Measurements from ENCODE around the gene AK5.

AK5 gene

DNA sequence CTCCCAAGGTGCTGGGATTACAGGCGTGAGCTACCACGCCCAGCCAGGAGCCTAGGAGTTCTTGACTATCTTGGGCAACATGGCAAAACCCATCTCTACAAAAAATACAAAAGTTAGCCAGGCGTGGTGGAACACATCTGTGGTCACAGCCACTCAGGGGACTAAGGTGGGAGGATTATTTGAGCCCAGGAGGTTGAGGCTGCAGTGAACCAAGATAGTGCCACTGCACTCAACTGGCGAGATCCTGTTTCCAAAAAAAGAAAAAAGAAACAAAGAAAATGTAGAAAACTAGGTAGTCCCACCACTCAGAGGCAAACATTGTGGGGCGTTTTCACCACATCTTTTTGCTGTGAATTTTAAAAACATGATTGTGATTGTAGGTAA, 259.3 kb downstream of the AK5 start:
- DNase-seq (ENCODE audit: low spot score), result no peak

DNA sequence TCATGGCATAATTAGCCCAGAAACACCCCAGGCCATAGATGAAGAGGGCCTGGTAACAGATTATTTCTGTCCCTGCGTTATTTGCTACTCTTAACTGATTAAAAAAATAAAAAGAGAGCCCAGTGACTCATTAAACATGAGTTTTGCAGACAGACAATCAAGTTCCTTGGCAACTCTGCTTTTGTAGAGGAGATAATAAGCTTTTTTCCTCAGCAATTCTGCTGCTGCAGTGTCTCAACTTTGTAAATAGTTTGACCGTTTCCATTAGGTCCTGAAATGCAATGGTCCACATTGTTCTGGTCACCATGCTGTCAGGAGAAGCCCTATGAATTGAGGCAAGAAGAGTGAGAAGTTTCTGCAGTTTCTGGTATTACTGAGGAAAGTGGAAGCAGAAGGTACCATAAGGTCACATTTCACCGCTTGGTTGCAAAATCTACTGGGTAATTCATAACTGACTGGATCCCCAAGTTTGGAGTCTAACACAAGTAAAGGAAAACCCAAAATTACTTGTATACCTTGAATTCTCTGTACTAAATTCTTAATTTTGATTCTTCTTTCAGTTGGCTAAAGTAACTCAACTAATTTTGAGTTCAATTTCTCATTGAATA, 261.1 kb downstream of the AK5 start:
- no peak for DNase-seq (ENCODE audit: low spot score)

DNA sequence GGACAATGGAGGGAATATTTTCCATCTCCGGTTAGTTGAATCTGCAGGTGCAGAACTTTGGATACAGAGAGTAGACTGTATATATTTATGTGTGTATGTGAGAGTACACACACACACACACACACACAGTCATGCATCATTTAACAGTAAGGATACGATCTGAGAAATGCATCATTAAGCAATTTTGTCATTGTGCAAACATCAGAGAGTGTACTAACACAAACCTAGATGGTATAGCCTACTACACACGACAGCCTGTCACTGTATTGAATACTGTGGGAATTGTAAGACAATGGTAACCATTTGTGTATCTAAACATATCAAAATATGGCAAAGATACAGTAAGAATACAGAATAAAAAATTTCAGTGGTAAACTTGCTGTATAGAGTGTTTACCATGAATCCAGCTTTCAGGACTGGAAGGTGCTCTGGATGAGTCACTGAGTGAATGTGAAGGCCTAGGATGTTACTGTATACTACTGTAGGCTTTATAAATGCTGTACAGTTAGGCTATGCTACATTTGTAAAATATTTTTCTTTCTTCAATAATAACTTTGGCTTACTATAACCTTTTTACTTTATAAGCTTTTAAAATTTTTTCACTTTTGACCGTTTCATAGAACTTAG, 262.1 kb downstream of the AK5 start:
- DNase-seq (ENCODE audit: low spot score), result no peak

DNA sequence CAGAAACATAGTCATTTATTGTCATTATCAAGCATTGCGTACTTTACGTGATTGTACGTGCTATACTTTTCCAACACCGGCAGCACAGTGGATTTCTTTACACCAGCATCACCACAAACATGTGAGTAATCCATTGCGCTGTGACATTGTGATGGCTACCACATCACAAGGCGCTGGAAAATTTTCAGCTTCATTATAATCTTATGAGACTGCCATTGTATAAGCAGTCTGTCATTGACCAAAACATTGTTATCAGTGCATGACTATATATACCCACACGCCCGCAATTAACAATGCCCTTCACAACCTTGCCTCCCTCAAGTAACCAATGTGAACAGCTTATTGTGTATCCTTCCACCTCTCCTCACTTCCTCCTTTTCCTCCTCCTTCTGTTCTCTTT, 263.0 kb downstream of the AK5 start:
- DNase-seq (ENCODE audit: low spot score), result no peak

DNA sequence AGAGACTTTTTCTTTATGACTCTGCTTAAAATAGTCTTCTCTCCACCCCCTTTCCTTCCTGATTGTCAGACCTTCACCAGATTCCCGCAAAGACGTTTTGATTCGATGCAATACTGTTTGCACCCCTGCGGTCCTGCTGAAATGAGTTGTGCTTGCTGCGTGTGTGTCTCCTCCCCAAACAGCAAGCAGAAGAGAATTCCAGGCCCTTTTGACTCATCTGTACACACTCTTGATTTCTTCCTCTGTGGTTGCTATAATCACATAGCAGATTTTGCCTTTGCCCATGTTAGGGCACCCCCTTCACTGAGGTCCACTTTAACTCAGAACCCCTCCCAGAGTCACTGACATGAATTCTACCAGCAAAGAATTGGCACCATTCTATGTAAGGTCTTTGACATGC, 264.2 kb downstream of the AK5 start:
- DNase-seq (ENCODE audit: low spot score), result peak; percentile 41

DNA sequence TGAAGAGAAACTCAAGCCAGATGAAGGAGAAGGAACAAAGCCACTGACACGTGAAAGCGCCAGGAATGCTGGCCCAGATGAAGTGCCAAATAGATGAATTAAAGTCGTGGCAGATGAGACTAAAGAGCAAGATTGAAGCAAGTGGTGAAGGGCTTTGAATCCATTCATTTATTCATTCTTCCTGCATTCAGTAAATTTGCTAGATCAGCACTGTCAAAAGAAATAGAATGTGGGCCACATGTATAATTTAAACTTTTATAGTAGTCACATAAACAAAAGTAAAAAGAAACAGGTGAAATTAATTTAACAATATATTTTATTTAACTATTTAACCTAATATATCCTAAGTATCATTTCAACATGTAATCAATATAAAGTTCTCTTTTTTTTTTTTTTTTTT, 265.1 kb downstream of the AK5 start:
- DNase-seq (ENCODE audit: low spot score), result no peak

DNA sequence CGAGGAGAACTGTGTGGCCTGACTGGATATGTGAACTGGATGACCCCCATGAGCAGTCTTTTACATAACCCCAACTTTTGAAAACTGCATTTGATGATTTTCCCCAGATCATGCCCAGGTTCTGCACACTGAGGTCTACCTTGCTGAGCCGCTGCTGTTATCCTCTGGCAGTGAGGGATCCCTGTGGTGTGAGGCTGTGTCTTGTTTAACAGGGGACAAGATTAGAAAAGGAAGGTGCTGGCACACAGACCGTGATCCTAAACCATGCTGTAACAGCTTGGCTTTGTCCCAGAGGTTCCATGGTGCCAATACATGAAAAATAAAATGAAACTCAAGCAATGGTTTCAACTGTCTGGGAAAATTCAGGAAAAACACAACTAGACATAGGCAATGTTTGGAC, 266.5 kb downstream of the AK5 start:
- no peak for DNase-seq (ENCODE audit: low spot score)

DNA sequence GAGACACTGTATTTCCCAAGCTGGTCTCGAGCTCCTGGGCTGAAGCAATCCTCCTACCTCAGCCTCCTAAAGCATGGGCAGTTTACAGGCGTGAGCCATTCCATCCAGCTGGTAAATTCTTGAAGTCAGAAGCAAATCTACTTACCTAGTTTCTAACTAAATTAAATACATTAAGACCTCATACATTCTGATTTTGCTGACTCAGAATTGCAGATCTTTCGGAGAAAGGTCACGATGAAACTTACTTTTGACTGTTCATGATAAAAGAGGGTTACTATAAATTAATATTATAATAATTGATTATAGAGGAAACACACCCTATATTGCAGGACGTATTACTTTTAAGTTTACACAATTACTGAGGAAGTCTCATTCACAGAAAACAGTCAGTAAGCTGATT, 268.3 kb downstream of the AK5 start:
- DNase-seq (ENCODE audit: low spot score), result no peak

DNA sequence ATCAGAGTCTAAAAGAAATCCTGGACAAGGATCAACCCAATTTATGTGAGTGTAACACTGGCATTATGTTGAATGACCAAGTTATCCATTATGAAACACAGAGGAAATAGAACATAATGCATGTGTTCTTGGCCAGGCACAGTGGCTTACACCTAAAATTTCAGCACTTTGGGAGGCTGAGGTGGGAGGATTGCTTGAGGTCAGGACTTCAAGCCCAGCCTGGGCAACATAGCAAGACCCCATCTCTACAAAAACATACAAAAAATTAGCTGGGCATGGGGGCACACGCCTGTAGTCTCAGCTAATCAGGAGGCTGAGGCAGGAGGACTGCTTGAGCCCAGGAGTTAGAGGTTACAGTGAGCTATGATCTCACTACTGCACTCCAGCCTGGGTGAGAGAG, 270.8 kb downstream of the AK5 start:
- DNase-seq (ENCODE audit: low spot score), result no peak

DNA sequence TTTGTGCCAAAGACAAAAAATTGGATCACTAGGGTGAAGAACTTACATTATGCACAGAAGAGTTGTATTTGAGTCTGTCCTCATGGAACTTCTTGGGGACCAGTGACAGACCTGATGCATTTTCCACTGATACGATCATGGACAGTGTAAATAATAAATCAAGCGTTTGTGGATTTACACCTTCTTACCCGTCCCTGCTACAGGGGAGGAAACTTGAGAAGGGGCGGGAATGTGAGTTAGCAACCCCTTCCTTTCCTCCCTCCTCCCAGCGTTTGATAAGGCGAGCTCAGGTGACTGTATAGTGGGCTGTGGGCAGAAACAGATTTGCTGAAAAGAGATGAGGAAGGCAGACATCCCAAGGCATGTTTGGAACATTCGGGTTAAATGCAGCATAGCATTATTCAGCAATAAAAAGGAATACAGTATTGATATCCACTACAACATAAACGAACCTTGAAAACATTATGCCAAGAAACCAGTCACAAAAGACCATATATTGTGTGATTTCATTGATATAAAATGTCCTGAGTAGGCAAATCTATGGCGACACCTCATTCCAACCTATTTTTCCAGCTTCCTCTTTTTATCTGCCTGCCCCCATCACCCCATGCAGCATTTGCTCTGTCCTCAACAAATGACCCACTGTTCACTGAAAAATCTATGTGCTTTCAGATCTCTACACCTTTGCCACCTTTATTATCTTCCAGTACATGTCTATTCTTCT, 271.9 kb downstream of the AK5 start:
- no peak for DNase-seq (ENCODE audit: low spot score)

DNA sequence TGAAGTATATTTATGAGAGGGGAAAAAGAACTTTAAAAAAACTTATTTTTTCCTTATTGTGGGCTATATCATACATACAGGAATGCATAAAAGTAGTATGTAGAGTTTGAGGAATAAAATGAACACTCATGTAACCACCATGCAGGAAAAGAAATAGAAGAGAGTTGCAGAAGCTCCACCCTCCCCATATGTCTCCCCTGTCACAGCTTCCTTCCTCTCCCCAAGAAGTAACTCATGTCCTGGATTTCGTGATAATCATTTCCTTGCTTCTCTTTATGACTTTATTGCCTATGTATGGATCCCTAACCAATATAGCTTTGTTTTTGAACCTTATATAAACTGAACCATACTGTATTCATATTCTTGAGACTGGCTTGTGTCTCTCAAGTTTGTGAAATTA, 274.2 kb downstream of the AK5 start:
- DNase-seq (ENCODE audit: low spot score), result no peak

DNA sequence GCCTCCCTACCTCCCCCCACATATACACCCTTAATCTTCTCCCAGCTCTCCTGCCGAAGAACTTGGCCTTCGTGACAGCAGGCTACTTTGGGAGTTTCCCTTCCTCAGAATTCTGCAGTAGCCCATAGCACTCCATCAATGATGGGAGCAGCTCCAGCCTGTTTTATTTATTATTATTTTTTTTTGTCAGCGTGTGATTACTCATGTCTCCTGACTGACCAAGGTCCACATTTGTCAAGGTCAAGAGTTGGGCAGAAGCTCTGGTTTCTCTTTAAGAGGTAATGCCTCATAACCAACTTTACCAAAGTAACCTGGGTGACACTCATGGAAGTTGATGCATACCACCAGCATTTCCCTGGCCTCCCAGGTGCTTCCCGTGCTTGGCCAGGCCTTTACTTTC, 275.2 kb downstream of the AK5 start:
- no peak for DNase-seq (ENCODE audit: low spot score)

DNA sequence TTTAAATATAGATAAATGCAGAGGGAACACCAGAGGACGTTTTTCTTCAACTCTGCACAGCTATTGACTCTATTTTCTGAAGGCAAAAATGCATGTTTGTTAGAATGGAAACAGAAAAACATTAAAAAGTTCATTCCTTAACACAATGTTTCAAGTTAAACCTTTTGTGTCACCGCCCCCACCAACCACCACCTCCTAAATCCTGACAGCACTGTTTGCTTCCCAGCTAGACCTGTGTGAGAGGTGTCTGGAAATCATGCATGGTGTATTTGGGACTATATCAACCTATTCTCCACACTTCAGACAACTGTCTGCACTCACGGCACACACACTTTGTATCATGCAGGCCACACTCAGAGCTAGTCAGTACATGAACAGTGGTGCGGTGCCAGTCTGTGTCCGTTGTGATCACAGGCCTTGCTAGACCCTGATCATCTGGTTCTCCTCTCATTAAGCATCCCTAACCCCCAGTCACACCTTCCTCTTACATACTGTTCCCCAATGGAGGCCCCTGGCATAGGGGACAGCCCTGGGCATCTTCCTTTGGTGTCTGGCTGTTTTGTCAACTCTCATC, 276.9 kb downstream of the AK5 start:
- DNase-seq (ENCODE audit: low spot score), result no peak

DNA sequence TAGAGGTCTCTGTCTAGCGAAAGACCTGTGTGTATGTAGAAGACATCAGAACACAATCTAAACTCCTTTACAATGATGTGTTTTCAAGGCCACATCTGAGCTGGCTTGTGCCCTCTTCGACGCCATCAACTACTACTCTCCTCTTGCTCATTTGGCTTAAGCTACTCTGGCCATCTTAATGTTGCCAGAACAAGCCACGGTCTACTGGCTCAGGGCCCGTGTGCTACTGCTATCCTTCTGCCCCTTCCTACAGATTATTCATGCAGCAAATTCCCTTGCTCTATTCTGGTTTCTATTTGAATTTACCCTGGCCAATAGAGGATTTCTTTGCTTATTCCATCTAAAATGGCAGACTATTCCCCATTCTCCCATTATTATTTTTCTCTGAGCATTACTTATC, 278.9 kb downstream of the AK5 start:
- no peak for DNase-seq (ENCODE audit: low spot score)

DNA sequence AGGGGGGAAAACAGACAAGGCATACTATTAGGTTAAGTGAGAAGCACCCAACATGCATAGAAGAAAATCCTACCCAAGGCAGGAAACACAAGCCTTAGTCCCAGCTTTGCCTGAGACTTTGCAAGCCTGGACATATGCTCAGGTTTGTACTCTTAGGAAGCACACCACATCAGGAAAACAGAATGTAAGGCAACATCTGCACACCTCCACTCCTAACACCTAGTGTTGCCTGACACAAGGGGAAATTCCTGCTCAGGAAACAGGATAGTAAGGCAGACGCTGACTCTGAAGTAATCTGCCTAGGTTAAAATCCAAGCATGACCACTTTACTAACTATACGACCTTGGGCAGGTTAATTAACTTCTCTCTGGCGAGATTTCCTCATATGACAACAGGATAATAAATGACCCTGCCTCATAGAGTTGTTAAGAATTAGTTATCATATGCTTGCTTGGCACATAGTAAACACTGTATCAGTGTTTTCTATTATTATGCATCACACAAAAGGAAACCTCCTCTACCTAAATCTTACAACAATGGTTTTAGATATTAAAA, 280.9 kb downstream of the AK5 start:
- no peak for DNase-seq (ENCODE audit: low spot score)

DNA sequence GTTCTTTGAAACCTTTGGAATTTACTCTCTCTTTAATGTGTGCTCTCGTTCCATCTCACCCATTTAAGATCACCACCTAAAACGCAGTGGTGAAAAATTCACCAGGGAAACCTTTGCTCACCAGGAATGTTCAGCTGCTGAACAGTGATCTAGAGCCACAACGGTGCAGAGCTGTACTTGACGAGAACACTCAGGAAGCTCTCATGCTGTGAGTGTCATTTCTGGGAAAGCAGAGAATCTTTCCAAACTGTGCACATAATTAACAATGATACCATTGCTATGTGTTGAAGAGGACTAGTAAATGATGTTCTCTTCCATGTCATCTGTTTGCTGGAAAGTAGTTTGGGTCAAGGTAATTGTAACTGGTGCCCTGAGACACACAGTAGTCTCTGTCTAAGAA, 283.5 kb downstream of the AK5 start:
- DNase-seq (ENCODE audit: low spot score), result no peak

DNA sequence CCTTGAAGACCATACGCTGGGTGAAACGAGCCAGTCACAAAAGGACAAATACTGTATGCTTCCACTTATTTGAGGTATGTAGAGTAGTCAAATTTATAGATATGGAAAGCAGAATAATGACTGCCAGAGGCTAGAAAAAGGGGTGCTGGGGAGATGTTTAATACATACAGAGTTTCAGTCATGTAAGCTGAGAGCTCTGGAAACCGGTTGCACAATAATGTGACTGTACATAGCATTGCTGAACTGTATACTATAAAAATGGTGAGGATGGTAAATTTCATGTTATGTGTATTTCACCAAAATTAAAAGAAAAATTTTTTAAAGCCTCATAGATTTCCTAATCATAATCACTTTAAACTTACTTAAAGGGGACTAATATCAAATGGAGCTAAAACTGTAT, 289.8 kb downstream of the AK5 start:
- no peak for DNase-seq (ENCODE audit: low spot score)

DNA sequence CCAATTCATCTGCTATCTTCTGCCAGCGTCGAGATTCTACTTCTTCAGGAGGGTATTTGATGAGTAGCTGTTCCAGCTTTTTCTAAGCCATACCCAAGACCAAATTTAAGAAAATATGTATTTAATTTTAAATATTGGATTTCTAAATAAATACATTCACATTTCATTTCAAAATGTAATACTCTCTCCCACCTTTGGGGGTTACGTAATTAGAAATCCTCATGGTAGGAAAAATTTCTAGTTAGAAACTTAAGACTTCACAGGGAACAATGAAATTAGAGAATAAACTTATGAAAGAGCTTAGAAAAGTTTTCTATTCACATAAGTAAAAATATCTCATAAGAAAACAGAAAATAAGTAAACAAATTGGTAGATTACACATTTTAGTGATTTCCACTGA, 297.7 kb downstream of the AK5 start:
- no peak for DNase-seq (ENCODE audit: low spot score)

DNA sequence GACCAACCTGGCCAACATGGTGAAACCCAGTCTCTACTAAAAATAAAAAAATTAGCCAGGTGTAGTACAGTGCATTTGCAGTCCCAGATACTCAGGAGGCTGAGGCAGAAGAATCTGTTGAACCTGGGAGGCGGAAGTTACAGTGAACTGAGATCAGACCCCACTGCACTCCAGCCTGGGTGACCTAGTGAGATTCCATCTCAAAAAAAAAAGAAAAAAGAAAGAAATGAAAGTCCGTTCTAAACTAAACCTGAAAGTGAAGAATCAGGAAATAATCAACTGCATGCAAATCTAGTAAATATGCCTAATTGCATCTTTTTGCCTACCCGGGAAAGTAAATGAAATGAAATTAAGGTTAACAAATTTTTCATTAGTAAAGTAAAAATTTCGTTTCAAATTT, 301.1 kb downstream of the AK5 start:
- DNase-seq (ENCODE audit: low spot score), result no peak

DNA sequence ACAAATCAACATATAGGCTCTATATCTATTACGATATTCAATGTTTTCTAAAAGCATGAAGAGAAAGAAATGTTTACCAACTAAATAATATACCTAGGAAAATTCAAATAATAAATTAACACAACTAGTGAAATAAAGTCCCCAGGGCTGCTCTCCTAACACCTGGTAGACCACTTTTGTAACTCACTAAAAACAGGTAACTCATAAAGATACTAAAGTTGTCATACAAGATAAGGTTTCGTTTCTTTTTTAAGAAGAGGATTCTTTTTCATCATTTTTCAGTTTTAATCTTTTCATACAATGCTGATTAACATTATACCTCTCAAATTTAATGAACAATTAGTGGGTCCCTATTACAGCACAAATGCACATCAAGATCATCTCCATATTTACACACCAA, 301.7 kb downstream of the AK5 start:
- no peak for DNase-seq (ENCODE audit: low spot score)

DNA sequence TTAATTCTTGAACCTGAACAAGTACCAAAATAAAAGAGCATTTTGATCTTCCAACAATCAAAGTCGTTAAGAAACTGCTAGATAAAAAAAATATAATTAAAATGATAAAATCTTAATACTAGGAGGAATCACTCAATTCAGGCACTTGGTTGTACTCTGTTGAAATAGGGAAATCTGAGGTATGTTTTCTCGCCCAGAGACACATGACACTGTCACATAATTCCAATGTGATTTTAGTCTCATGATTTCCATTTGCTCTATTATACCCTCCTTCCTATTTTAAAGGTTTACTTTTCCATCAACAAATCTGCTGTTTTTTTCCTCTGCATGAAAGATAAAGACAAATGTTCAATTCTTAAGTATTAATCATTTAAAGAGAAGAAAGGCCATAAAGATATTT, 303.1 kb downstream of the AK5 start:
- no peak for DNase-seq (ENCODE audit: low spot score)

DNA sequence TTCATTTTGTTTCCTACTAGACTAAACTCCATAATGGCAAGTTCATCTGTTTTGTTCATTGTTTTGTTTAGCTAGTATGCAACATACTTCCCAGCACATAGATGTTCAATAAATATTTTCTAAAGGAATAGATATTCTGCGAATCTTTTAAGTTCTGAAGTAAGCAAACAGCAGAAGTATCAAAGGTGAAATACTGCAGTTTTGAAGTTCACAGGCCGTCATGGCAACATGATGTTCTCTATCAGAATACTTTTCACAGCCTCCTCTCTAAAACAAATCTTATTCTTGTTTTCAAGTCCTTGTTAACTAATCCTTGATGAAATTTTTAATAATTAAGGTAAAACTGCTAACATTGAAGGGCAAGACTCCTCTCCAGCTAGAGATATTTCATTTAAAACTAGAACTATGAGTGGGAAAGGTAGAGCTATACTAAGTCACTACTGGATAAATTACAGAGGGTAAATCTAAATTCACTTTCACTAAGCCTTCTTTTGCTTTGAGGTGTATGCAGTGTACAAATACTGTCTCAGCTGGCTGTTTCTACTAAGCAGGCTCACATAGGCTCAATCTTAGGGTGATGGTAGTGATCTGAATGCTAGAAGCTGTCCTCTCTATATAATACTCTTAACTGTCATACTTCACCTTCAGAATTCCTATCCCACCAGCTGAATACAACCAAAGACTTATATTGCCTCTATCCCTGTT, 303.9 kb downstream of the AK5 start:
- DNase-seq (ENCODE audit: low spot score), result no peak

DNA sequence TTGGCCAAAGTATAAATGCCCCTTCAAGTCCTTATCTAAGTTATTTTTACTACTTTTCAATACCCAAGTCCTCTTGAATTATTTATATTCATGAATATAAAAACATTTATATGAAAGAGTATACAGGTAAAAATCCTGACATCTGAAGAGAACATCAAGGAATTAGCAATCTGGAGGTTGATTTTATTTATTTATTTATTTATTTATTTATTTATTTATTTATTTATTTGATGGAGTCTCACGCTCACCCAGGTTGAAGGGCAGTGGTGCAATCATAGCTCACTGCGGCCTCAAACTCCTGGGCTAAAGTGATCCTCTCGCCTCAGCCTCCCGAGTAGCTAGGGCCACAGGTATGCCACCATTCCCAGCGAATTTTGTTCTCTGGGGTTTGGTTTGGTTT, 307.4 kb downstream of the AK5 start:
- no peak for DNase-seq (ENCODE audit: low spot score)

All from GM03348 (cell line).